Left ventricle myocardium superior (tissue), 1 donor: Measurements from ENCODE around the gene MRGPRF. TPM values are rescaled to one million over a fixed set of nuclear protein-coding genes. Genes with fewer than 3 reads are reported as not detected.

Experiments used
- ATAC-seq: fragments of 200-7000 bp; cut with Tn5 transposase; one replicate; pipeline ENCODE4 v1.9.1; 2020; ENCODE audit warnings: mild to moderate bottlenecking, moderate library complexity
- DNase-seq: peaks from one replicate; pipeline ENCODE4 v3.0.0-alpha.2; 2020
- intact Hi-C: fragments of 100-400 bp; cut with micrococcal nuclease; formaldehyde crosslinking; loops from one replicate; pipeline ENCODE4 v1.11.0; 2022
- total RNA-seq: library from RNA; stranded (reverse); fragmentation: NEBNext Ultra II Directional; extraction: Animal tissue kit (Norgen Biotek cat#: 25700); gene quantifications from one replicate; pipeline ENCODE4 v1.2.1, GENCODE V29; 2021
- donor health status: DM: no; HTN: yes; CAD: no; lungs with severe emphysema.

The MRGPRF gene
- total RNA-seq, 1 donor from 2014 or later: 5.5 TPM

- DNase-seq (no peak), ATAC-seq (no peak)
- intact Hi-C loops: no loop called here
Measured at GRCh38 chr11:68956142-68956541, 56.9 kb downstream of the MRGPRF start.

- no peak for ATAC-seq
- DNase-seq: no peak
- intact Hi-C loops: no loop called here
Measured at GRCh38 chr11:68955607-68955958, 57.5 kb downstream of the MRGPRF start.

- peak; percentile 80 for ATAC-seq
- intact Hi-C loops: no loop called here
- DNase-seq: peak; percentile 57
Measured at GRCh38 chr11:68954836-68955606, 58.0 kb downstream of the MRGPRF start.

Other genes starting within 250 kb of the MRGPRF start
- gene CPT1A, start 171.3 kb downstream of the MRGPRF start, total RNA-seq: 81.7 TPM
- gene MRPL21, start 109.4 kb downstream of the MRGPRF start, total RNA-seq: 106 TPM
- 14.7 TPM for gene IGHMBP2, start 109.4 kb downstream of the MRGPRF start, total RNA-seq
- not detected for gene MRGPRD, start 32.3 kb downstream of the MRGPRF start, total RNA-seq
- 7.9 TPM for gene TPCN2, start 35.7 kb upstream of the MRGPRF start, total RNA-seq
- gene SMIM38, start 142.7 kb upstream of the MRGPRF start, total RNA-seq: not detected